ENCODE data around the gene IL13. TPM values are rescaled to one million over a fixed set of nuclear protein-coding genes. Genes with fewer than 3 reads are reported as not detected.
A peak's percentile ranks its signal among the peaks of the same experiment; 100 is the strongest.
"Not testable (repeated sequence)": the region's sequence is repeated elsewhere in the genome, so short reads cannot be mapped to it uniquely, and the experiment has no call there.

IL13 gene
- total RNA-seq, 1 experiment from 2014 or later, result not detected

- no peak overlapping the region for H3K4me3 Mint-ChIP-seq (ENCODE audit: unreplicated experiment)
- CTCF ChIA-PET, result no interaction called here
- TF ChIP-seq CTCF (IDR thresholded peaks at IDR 0.05; ENCODE audit: unreplicated experiment), result no peak
- no TSS peak for BruUV-seq (replicated peaks)
- H3K27ac Mint-ChIP-seq (ENCODE audit: low read depth, unreplicated experiment), result peak overlapping the region; percentile 49
- peaks cover 72% of the 10 kb centered on the region for H3K36me3 Mint-ChIP-seq (ENCODE audit: insufficient read depth, unreplicated experiment)
- POLR2A ChIA-PET, result interaction anchor here (0.6 to 1.1 kb wide), 2 partner anchors 16 to 27 kb away, joined by 3 to 4 read pairs; no protein-coding TSS in a partner anchor
- H3K9me3 Mint-ChIP-seq (ENCODE audit: unreplicated experiment), result no peaks in the 10 kb centered on the region
- peaks cover 6% of the 10 kb centered on the region for H3K4me1 Mint-ChIP-seq (ENCODE audit: insufficient read depth, unreplicated experiment)
- H3K27me3 Mint-ChIP-seq (ENCODE audit: insufficient read depth, unreplicated experiment), result no peaks in the 10 kb centered on the region
- DNase-seq (ENCODE audit: unreplicated experiment), result no peak
- intact Hi-C loops (cut with micrococcal nuclease), result no loop called here
Observed at GRCh38 chr5:132622608-132623007, 35.4 kb upstream of the IL13 start.

GRCh38 chr5:132627470-132627869, 30.5 kb upstream of the IL13 start:
- intact Hi-C loops (cut with micrococcal nuclease), result no loop called here
- TF ChIP-seq CTCF (IDR thresholded peaks at IDR 0.05; ENCODE audit: unreplicated experiment), result no peak
- H3K4me1 Mint-ChIP-seq (ENCODE audit: insufficient read depth, unreplicated experiment), result no peaks in the 10 kb centered on the region
- POLR2A ChIA-PET, result no interaction called here
- no peaks in the 10 kb centered on the region for H3K27me3 Mint-ChIP-seq (ENCODE audit: insufficient read depth, unreplicated experiment)
- BruUV-seq (replicated peaks), result no TSS peak
- no peak overlapping the region for H3K27ac Mint-ChIP-seq (ENCODE audit: low read depth, unreplicated experiment)
- CTCF ChIA-PET, result interaction anchor here (1.5 kb wide), 1 partner anchor 88 kb away, joined by 3 read pairs; no protein-coding TSS in a partner anchor
- no peak for DNase-seq (ENCODE audit: unreplicated experiment)
- H3K4me3 Mint-ChIP-seq (ENCODE audit: unreplicated experiment), result no peak overlapping the region
- no peaks in the 10 kb centered on the region for H3K9me3 Mint-ChIP-seq (ENCODE audit: unreplicated experiment)
- H3K36me3 Mint-ChIP-seq (ENCODE audit: insufficient read depth, unreplicated experiment), result peaks cover 72% of the 10 kb centered on the region

- ChIA-PET CTCF (interaction anchor here (0.6 kb wide), 1 partner anchor 1292 kb away, joined by 3 read pairs; no protein-coding TSS in a partner anchor), POLR2A (interaction anchor here (0.6 kb wide), 1 partner anchor 136 kb away, joined by 3 read pairs; no protein-coding TSS in a partner anchor)
- Mint-ChIP-seq H3K4me3 (ENCODE audit: unreplicated experiment) (no peak overlapping the region), H3K9me3 (ENCODE audit: unreplicated experiment) (no peaks in the 10 kb centered on the region), H3K27ac (ENCODE audit: low read depth, unreplicated experiment) (no peak overlapping the region), H3K27me3 (ENCODE audit: insufficient read depth, unreplicated experiment) (no peaks in the 10 kb centered on the region), H3K4me1 (ENCODE audit: insufficient read depth, unreplicated experiment) (no peaks in the 10 kb centered on the region), H3K36me3 (ENCODE audit: insufficient read depth, unreplicated experiment) (peaks cover 72% of the 10 kb centered on the region)
- DNase-seq (ENCODE audit: unreplicated experiment), result no peak
- intact Hi-C loops (cut with micrococcal nuclease), result no loop called here
- no TSS peak for BruUV-seq (replicated peaks)
- no peak for TF ChIP-seq CTCF (IDR thresholded peaks at IDR 0.05; ENCODE audit: unreplicated experiment)
Observed at GRCh38 chr5:132628814-132629213, 29.2 kb upstream of the IL13 start.

- intact Hi-C loops (cut with micrococcal nuclease), result no loop called here
- no peaks in the 10 kb centered on the region for H3K4me1 Mint-ChIP-seq (ENCODE audit: insufficient read depth, unreplicated experiment)
- CTCF ChIA-PET, result interaction anchor here (0.6 kb wide), 1 partner anchor 1292 kb away, joined by 3 read pairs; no protein-coding TSS in a partner anchor
- BruUV-seq (replicated peaks), result no TSS peak
- TF ChIP-seq CTCF (IDR thresholded peaks at IDR 0.05; ENCODE audit: unreplicated experiment), result no peak
- no peaks in the 10 kb centered on the region for H3K27me3 Mint-ChIP-seq (ENCODE audit: insufficient read depth, unreplicated experiment)
- H3K9me3 Mint-ChIP-seq (ENCODE audit: unreplicated experiment), result no peaks in the 10 kb centered on the region
- H3K4me3 Mint-ChIP-seq (ENCODE audit: unreplicated experiment), result no peak overlapping the region
- H3K36me3 Mint-ChIP-seq (ENCODE audit: insufficient read depth, unreplicated experiment), result peaks cover 74% of the 10 kb centered on the region
- no peak for DNase-seq (ENCODE audit: unreplicated experiment)
- POLR2A ChIA-PET, result interaction anchor here (0.5 to 1.1 kb wide), 2 partner anchors 19 to 72 kb away, joined by 3 to 4 read pairs; no protein-coding TSS in a partner anchor
- no peak overlapping the region for H3K27ac Mint-ChIP-seq (ENCODE audit: low read depth, unreplicated experiment)
Observed at GRCh38 chr5:132629230-132629944, 28.6 kb upstream of the IL13 start.

- CTCF ChIA-PET, result interaction anchor here (0.6 kb wide), 1 partner anchor 230 kb away, joined by 3 read pairs; no protein-coding TSS in a partner anchor
- H3K4me3 Mint-ChIP-seq (ENCODE audit: unreplicated experiment); H3K27ac Mint-ChIP-seq (ENCODE audit: low read depth, unreplicated experiment); H3K27me3 Mint-ChIP-seq (ENCODE audit: insufficient read depth, unreplicated experiment); H3K9me3 Mint-ChIP-seq (ENCODE audit: unreplicated experiment); BruUV-seq (replicated peaks); intact Hi-C loops (cut with micrococcal nuclease); DNase-seq (ENCODE audit: unreplicated experiment); H3K4me1 Mint-ChIP-seq (ENCODE audit: insufficient read depth, unreplicated experiment): not testable (repeated sequence)
- POLR2A ChIA-PET, result interaction anchor here (0.8 to 1.7 kb wide), 5 partner anchors 14 to 238 kb away, joined by 3 to 4 read pairs (median 3); no protein-coding TSS in a partner anchor
- H3K36me3 Mint-ChIP-seq (ENCODE audit: insufficient read depth, unreplicated experiment), result peaks cover 85% of the 10 kb centered on the region
Observed at GRCh38 chr5:132633587-132633986, 24.4 kb upstream of the IL13 start.

All from MCF 10A (cell line).